Lower leg skin (tissue), 4 donors: ENCODE measurements around the gene PGBD5. TPM values are rescaled to one million over a fixed set of nuclear protein-coding genes. Genes with fewer than 3 reads are reported as not detected.

Experiments used
- DNase-seq, 2 donors: peaks; one replicate each; pipeline ENCODE4 v3.0.0-alpha.2; 2019; ENCODE audit warnings: low spot score in 2 of 2
- H3K4me3 ChIP-seq: fragments of 200-600 bp; sonication (generic); 2 replicates; pipeline ENCODE4 v1.5.1; 2017; ENCODE audit warnings: mild to moderate bottlenecking, low read depth; ENCODE audit not compliant: poor library complexity, severe bottlenecking
- CTCF ChIP-seq, 3 donors: fragments of 450-650 bp; IDR thresholded peaks; one replicate each; pipeline ENCODE4 v1.5.1; 2016; ENCODE audit warnings: antibody characterized with exemption in 3 of 3, mild to moderate bottlenecking in 3 of 3, moderate library complexity in 2 of 3
- POLR2A ChIP-seq, 2 donors: fragments of 450-650 bp; IDR thresholded peaks; one replicate each; pipeline ENCODE4 v1.6.1; 2016 to 2017; ENCODE audit warnings: antibody characterized with exemption in 2 of 2, mild to moderate bottlenecking in 1 of 2, moderate library complexity in 1 of 2
- WGBS, 2 donors: methylation state at CpG; one replicate each; pipeline ENCODE4 v1.1.5; 2018; 5-methylcytosine and 5-hydroxymethylcytosine counted together
- intact Hi-C: fragments of 100-400 bp; cut with DNase I; formaldehyde crosslinking; loops from one replicate; pipeline ENCODE4 v1.15.0; 2023; ENCODE audit warnings: low total_unique reads
- total RNA-seq, 4 donors: library from RNA; depleted of rRNA; stranded (reverse); fragments of >200 nt; gene quantifications; one replicate each; pipeline ENCODE4 v1.1.0, GENCODE V29; 2016

Gene PGBD5
- total RNA-seq, 4 donors from 2014 or later: 0.04 to 1.6 (median 0.11) TPM

- 75 to 89% methylated on average over 9 of the region's 9 CpGs for WGBS, 2 donors
- no peak overlapping the region for H3K4me3 ChIP-seq
- intact Hi-C loops: no loop called here
- no peak for DNase-seq
- TF ChIP-seq CTCF (IDR thresholded peaks at IDR 0.05) (no peak), POLR2A (IDR thresholded peaks at IDR 0.05) (no peak)
These were observed 98.2 kb downstream of the PGBD5 start for GRCh38 chr1:230327892-230328284.

- H3K4me3 ChIP-seq: no peak overlapping the region
- intact Hi-C loops: no loop called here
- no peak for TF ChIP-seq CTCF (IDR thresholded peaks at IDR 0.05)
- DNase-seq: no peak
- 85 to 93% methylated on average over 31 of the region's 31 CpGs for WGBS, 2 donors
These were observed 98.9 kb downstream of the PGBD5 start for GRCh38 chr1:230326971-230327891.

- intact Hi-C loops: no loop called here
- TF ChIP-seq CTCF (IDR thresholded peaks at IDR 0.05): no peak
- TF ChIP-seq POLR2A (IDR thresholded peaks at IDR 0.05): no peak
- no peak for DNase-seq
- WGBS, 2 donors: 88 to 90% methylated on average over 9 of the region's 9 CpGs
- H3K4me3 ChIP-seq: no peak overlapping the region
These were observed 102.4 kb downstream of the PGBD5 start for GRCh38 chr1:230323686-230324085.

GRCh38 chr1:230322967-230323547 is 103.1 kb downstream of the PGBD5 start:
- no peak for DNase-seq
- WGBS, 2 donors: 90% methylated on average over 23 of the region's 23 CpGs
- intact Hi-C loops: no loop called here

GRCh38 chr1:230322421-230322756 is 103.7 kb downstream of the PGBD5 start:
- intact Hi-C loops: no loop called here
- 93% methylated on average over 15 of the region's 15 CpGs for WGBS, 2 donors
- no peak overlapping the region for H3K4me3 ChIP-seq
- DNase-seq: no peak
- TF ChIP-seq POLR2A (IDR thresholded peaks at IDR 0.05) (no peak), CTCF (IDR thresholded peaks at IDR 0.05) (no peak)

More at GRCh38 chr1:230322967-230323547, 103.1 kb downstream of the PGBD5 start:
- H3K4me3 ChIP-seq: no peak overlapping the region
- TF ChIP-seq CTCF (IDR thresholded peaks at IDR 0.05) (no peak), POLR2A (IDR thresholded peaks at IDR 0.05) (no peak)
